ENCODE data around the gene LMOD2. TPM values are rescaled to one million over a fixed set of nuclear protein-coding genes. Genes with fewer than 3 reads are reported as not detected.

LMOD2 gene
- total and polyA plus RNA-seq, 4 experiments from 2014 or later: 0.17 TPM; not detected in 3

DNA sequence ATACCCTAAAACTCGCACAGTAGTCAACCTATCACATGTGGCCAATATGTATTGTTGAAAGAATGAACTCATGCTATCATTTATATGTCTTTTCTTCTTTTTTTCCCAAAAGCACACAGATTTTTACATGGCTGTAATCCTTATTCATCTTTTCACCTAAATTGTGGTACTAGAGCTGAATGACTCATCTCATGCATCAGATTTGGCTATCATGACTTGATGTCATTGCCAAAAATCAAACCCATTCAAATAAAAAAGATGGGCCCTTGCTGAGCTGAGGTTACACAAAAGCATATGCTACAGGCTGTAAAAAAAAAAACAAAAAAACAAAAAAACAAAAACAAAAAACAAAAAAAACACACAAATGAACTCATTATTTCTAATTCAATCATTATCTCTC, 3.3 kb upstream of the LMOD2 start:
- no peaks in the 10 kb centered on the region for H3K36me3 Mint-ChIP-seq
- Histone ChIP-seq H3K4me3 (ENCODE audit: low read length in 2 of 2) (no peak overlapping the region), H3K9me3 (ENCODE audit: control insufficient read depth in 1 of 2, low read length in 2 of 2) (no peaks in the 10 kb centered on the region), H3K36me3 (ENCODE audit: insufficient read depth, low read length) (no peaks in the 10 kb centered on the region), H3K27me3 (ENCODE audit: insufficient read depth, low read length) (no peaks in the 10 kb centered on the region), H3K27ac (ENCODE audit: low read depth, low read length) (no peak overlapping the region), H3K4me1 (ENCODE audit: insufficient read depth, low read length) (no peaks in the 10 kb centered on the region)
- peaks cover 5 to 9% of the 10 kb centered on the region in 2 donors for H3K27me3 Mint-ChIP-seq
- no peak overlapping the region for H3K27ac Mint-ChIP-seq
- intact Hi-C loops (cut with micrococcal nuclease): no loop called here
- CTCF ChIA-PET (ENCODE audit: partially characterized antibody): interaction anchor here (0.9 kb wide), 1 partner anchor 9 kb away, joined by 3 read pairs; no protein-coding TSS in a partner anchor
- H3K9me3 Mint-ChIP-seq: no peaks in the 10 kb centered on the region
- POLR2A ChIA-PET (ENCODE audit: partially characterized antibody): no interaction called here
- no peak for DNase-seq
- no peak overlapping the region for H3K4me3 Mint-ChIP-seq
- H3K4me1 Mint-ChIP-seq: no peaks in the 10 kb centered on the region

DNA sequence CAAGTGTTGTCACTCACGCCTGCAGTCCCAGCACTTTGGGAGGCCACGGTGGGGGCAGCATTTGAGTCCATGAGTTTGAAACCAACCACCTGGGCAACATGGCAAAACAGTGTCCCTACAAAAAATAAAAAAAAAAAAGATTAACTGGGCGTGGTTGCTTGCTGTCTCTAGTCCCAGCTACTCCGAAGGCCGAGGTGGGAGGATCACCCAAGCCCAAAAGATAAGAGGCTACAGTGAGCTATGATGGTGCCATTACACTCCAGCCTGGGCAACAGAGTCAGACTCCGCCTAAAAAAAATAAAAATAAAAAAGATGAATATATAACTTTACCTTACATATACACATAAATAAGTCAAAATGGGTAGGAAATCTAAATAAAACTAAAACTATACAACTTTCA, 2.5 kb upstream of the LMOD2 start:
- Histone ChIP-seq H3K4me3 (ENCODE audit: low read length in 2 of 2) (no peak overlapping the region), H3K27me3 (ENCODE audit: insufficient read depth, low read length) (no peaks in the 10 kb centered on the region), H3K27ac (ENCODE audit: low read depth, low read length) (no peak overlapping the region), H3K4me1 (ENCODE audit: insufficient read depth, low read length) (no peaks in the 10 kb centered on the region), H3K36me3 (ENCODE audit: insufficient read depth, low read length) (no peaks in the 10 kb centered on the region), H3K9me3 (ENCODE audit: control insufficient read depth in 1 of 2, low read length in 2 of 2) (no peaks in the 10 kb centered on the region)
- H3K4me1 Mint-ChIP-seq: no peaks in the 10 kb centered on the region
- ChIA-PET CTCF (ENCODE audit: partially characterized antibody) (interaction anchor here (0.9 kb wide), 1 partner anchor 10 kb away, joined by 3 read pairs; no protein-coding TSS in a partner anchor), POLR2A (ENCODE audit: partially characterized antibody) (no interaction called here)
- H3K36me3 Mint-ChIP-seq: no peaks in the 10 kb centered on the region
- H3K9me3 Mint-ChIP-seq: no peaks in the 10 kb centered on the region
- intact Hi-C loops (cut with micrococcal nuclease): no loop called here
- H3K27me3 Mint-ChIP-seq: peaks cover 2 to 9% of the 10 kb centered on the region in 2 donors
- no peak overlapping the region for H3K27ac Mint-ChIP-seq
- H3K4me3 Mint-ChIP-seq: no peak overlapping the region
- DNase-seq: no peak

DNA sequence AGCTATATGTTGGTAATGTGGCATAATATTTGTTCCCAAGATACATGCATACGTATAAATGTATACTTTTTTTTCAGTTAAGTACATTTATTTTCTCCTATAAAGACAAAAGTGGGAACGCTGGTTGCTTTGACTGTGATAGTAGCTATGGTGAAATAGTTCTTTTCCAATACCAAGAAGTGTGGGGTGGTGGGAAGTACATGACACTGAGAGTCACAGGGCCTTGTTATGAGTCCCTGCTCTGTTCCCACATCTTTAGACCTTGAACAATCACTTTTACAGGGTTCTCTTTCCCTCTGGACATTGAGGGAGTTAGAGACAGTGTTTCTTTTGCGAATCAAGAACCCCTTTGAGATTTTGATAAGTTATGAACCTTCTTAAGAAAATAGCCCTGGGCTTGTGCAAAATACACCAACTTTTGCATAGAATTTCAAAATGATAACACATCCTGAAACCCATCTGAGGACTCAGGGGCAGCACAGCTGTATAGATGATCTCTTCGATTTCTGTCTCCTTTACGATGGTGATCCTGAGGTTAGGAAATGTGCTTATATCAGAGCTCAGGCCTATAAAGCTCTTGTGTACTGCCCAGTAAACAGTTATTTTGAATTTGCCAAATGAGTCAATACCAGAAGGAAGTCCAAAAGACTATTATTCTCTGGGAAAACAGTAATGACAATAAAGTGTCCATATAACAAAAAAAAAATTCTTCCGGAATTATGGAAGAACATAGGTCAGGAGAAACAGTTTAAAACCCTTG, 1.1 kb downstream of the LMOD2 start:
- Mint-ChIP-seq H3K27me3 (peaks cover 2 to 14% of the 10 kb centered on the region in 2 donors), H3K27ac (no peak overlapping the region), H3K9me3 (no peaks in the 10 kb centered on the region), H3K36me3 (peaks cover 0 to 2% of the 10 kb centered on the region in 2 donors), H3K4me3 (no peak overlapping the region), H3K4me1 (no peaks in the 10 kb centered on the region)
- ChIA-PET CTCF (ENCODE audit: partially characterized antibody) (interaction anchor here (1.1 kb wide), 1 partner anchor 32 kb away, joined by 3 read pairs; no protein-coding TSS in a partner anchor), POLR2A (ENCODE audit: partially characterized antibody) (no interaction called here)
- Histone ChIP-seq H3K4me3 (ENCODE audit: low read length in 2 of 2) (no peak overlapping the region), H3K27ac (ENCODE audit: low read depth, low read length) (no peak overlapping the region), H3K27me3 (ENCODE audit: insufficient read depth, low read length) (no peaks in the 10 kb centered on the region), H3K9me3 (ENCODE audit: control insufficient read depth in 1 of 2, low read length in 2 of 2) (no peaks in the 10 kb centered on the region), H3K4me1 (ENCODE audit: insufficient read depth, low read length) (no peaks in the 10 kb centered on the region), H3K36me3 (ENCODE audit: insufficient read depth, low read length) (no peaks in the 10 kb centered on the region)
- no peak for DNase-seq
- intact Hi-C loops (cut with micrococcal nuclease): no loop called here

GRCh38 chr7:123657304-123657685, 1.6 kb downstream of the LMOD2 start:
- POLR2A ChIA-PET (ENCODE audit: partially characterized antibody): no interaction called here
- no peak overlapping the region for H3K27ac ChIP-seq (ENCODE audit: low read depth, low read length)
- H3K4me1 ChIP-seq (ENCODE audit: insufficient read depth, low read length): no peaks in the 10 kb centered on the region
- H3K27ac Mint-ChIP-seq: no peak overlapping the region
- H3K4me3 ChIP-seq (ENCODE audit: low read length in 2 of 2): no peak overlapping the region
- H3K36me3 Mint-ChIP-seq: peaks cover 0 to 4% of the 10 kb centered on the region in 2 donors
- H3K27me3 ChIP-seq (ENCODE audit: insufficient read depth, low read length): no peaks in the 10 kb centered on the region
- H3K4me3 Mint-ChIP-seq: no peak overlapping the region
- H3K4me1 Mint-ChIP-seq: no peaks in the 10 kb centered on the region
- H3K27me3 Mint-ChIP-seq: peaks cover 2 to 16% of the 10 kb centered on the region in 2 donors
- no peaks in the 10 kb centered on the region for H3K9me3 ChIP-seq (ENCODE audit: control insufficient read depth in 1 of 2, low read length in 2 of 2)
- CTCF ChIA-PET (ENCODE audit: partially characterized antibody): no interaction called here
- no peaks in the 10 kb centered on the region for H3K9me3 Mint-ChIP-seq
- intact Hi-C loops (cut with micrococcal nuclease): no loop called here
- H3K36me3 ChIP-seq (ENCODE audit: insufficient read depth, low read length): no peaks in the 10 kb centered on the region
- no peak for DNase-seq

- H3K27ac ChIP-seq (ENCODE audit: low read depth, low read length): no peak overlapping the region
- H3K4me3 Mint-ChIP-seq: no peak overlapping the region
- no peaks in the 10 kb centered on the region for H3K4me1 Mint-ChIP-seq
- intact Hi-C loops (cut with micrococcal nuclease): no loop called here
- ChIA-PET CTCF (ENCODE audit: partially characterized antibody) (no interaction called here), POLR2A (ENCODE audit: partially characterized antibody) (no interaction called here)
- peaks cover 7 to 19% of the 10 kb centered on the region in 2 donors for H3K27me3 Mint-ChIP-seq
- no peaks in the 10 kb centered on the region for H3K9me3 ChIP-seq (ENCODE audit: control insufficient read depth in 1 of 2, low read length in 2 of 2)
- H3K9me3 Mint-ChIP-seq: no peaks in the 10 kb centered on the region
- H3K27me3 ChIP-seq (ENCODE audit: insufficient read depth, low read length): no peaks in the 10 kb centered on the region
- H3K27ac Mint-ChIP-seq: no peak overlapping the region
- no peak overlapping the region for H3K4me3 ChIP-seq (ENCODE audit: low read length in 2 of 2)
- H3K4me1 ChIP-seq (ENCODE audit: insufficient read depth, low read length): no peaks in the 10 kb centered on the region
- H3K36me3 ChIP-seq (ENCODE audit: insufficient read depth, low read length): no peaks in the 10 kb centered on the region
- no peak for DNase-seq
- H3K36me3 Mint-ChIP-seq: peaks cover 0 to 4% of the 10 kb centered on the region in 2 donors
Observed at GRCh38 chr7:123658023-123658422, 2.4 kb downstream of the LMOD2 start.

GRCh38 chr7:123660514-123661354, 5.1 kb downstream of the LMOD2 start:
- intact Hi-C loops (cut with micrococcal nuclease): no loop called here
- no peaks in the 10 kb centered on the region for H3K9me3 ChIP-seq (ENCODE audit: control insufficient read depth in 1 of 2, low read length in 2 of 2)
- Mint-ChIP-seq H3K4me1 (no peaks in the 10 kb centered on the region), H3K36me3 (peaks cover 0 to 4% of the 10 kb centered on the region in 2 donors), H3K27ac (no peak overlapping the region), H3K27me3 (peaks cover 7 to 20% of the 10 kb centered on the region in 2 donors), H3K4me3 (no peak overlapping the region), H3K9me3 (no peaks in the 10 kb centered on the region)
- DNase-seq: no peak
- no peak overlapping the region for H3K4me3 ChIP-seq (ENCODE audit: low read length in 2 of 2)
- no peaks in the 10 kb centered on the region for H3K27me3 ChIP-seq (ENCODE audit: insufficient read depth, low read length)
- no peak overlapping the region for H3K27ac ChIP-seq (ENCODE audit: low read depth, low read length)
- H3K4me1 ChIP-seq (ENCODE audit: insufficient read depth, low read length): no peaks in the 10 kb centered on the region
- ChIA-PET POLR2A (ENCODE audit: partially characterized antibody) (no interaction called here), CTCF (ENCODE audit: partially characterized antibody) (no interaction called here)
- no peaks in the 10 kb centered on the region for H3K36me3 ChIP-seq (ENCODE audit: insufficient read depth, low read length)

GRCh38 chr7:123661765-123662164, 6.1 kb downstream of the LMOD2 start:
- Histone ChIP-seq H3K4me3 (ENCODE audit: low read length in 2 of 2) (no peak overlapping the region), H3K9me3 (ENCODE audit: control insufficient read depth in 1 of 2, low read length in 2 of 2) (no peaks in the 10 kb centered on the region), H3K27me3 (ENCODE audit: insufficient read depth, low read length) (no peaks in the 10 kb centered on the region), H3K36me3 (ENCODE audit: insufficient read depth, low read length) (no peaks in the 10 kb centered on the region), H3K27ac (ENCODE audit: low read depth, low read length) (no peak overlapping the region), H3K4me1 (ENCODE audit: insufficient read depth, low read length) (no peaks in the 10 kb centered on the region)
- no peak overlapping the region for H3K27ac Mint-ChIP-seq
- intact Hi-C loops (cut with micrococcal nuclease): no loop called here
- peaks cover 7 to 19% of the 10 kb centered on the region in 2 donors for H3K27me3 Mint-ChIP-seq
- CTCF ChIA-PET (ENCODE audit: partially characterized antibody): interaction anchor here (1.3 kb wide), 1 partner anchor 20 kb away, joined by 3 read pairs; no protein-coding TSS in a partner anchor
- H3K4me1 Mint-ChIP-seq: no peaks in the 10 kb centered on the region
- H3K4me3 Mint-ChIP-seq: no peak overlapping the region
- H3K36me3 Mint-ChIP-seq: peaks cover 0 to 4% of the 10 kb centered on the region in 2 donors
- no peaks in the 10 kb centered on the region for H3K9me3 Mint-ChIP-seq
- POLR2A ChIA-PET (ENCODE audit: partially characterized antibody): no interaction called here
- no peak for DNase-seq

All from CD4-positive, alpha-beta memory T cell (primary cell).